GM08714 (cell line): ENCODE measurements around the gene ALKBH2.
"Not testable (repeated sequence)": the region's sequence is repeated elsewhere in the genome, so short reads cannot be mapped to it uniquely, and the experiment has no call there.

Experiments used
- H3K4me3 ChIP-seq: fragments of 200-500 bp; sonication (Bioruptor generic); 2 replicates; pipeline ENCODE4 v1.5.1; 2014; ENCODE audit warnings: mild to moderate bottlenecking, low read length, inconsistent platforms
- ZNF274 ChIP-seq: IDR thresholded peaks from 2 replicates; pipeline ENCODE4 v1.6.1; 2012; ENCODE audit warnings: mild to moderate bottlenecking, low read depth, low read length

The ALKBH2 gene

DNA sequence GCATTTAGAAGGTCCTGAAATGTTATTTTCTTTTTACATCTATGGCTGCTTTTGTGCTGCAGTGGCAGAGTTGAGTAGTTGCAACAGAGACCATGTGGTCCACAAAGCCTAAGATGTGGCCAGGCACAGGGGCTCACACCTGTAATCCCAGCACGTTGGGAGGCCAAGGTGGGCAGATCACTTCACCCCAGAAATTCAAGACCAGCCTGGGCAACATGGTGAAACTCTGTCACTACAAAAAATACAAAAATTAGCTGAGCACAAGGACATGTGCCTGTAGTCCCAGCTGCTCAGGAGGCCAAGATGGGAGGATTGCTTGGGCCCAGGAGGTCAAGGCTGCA lies 27.4 kb downstream of the ALKBH2 start:
- TF ChIP-seq ZNF274, result no peak
- H3K4me3 ChIP-seq, result no peak overlapping the region

DNA sequence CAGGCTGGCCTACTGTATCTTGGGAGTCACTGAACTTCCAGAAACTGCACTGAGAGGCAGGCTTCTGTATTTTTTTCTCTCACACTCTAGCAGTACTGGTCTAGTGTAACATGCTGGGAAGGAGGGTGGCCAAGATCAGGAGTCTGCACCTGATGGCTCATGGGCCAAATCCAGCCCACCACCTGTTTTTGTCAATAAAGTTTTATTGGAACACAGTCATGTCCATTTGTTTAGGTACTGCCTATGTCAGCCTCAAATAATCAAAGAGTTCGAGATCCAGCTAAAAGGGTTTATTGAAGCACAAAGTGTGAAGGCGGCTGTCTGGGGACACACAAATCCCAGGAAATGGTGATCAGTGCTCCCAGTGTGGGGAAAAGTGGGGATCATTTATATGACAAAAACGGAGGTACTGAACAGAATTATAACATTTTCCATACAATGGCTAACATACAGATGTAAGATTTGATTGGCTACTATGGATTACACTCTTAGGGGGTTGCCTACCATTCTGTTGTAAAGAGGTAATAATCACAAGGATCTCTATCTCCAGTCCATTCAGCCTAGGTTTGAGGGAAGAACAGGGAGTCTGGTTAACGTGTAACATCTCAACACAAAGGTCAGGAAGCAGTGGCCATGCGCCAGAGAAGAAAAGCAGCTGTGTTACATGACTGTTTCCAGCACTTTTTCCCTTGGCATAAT lies 28.0 kb downstream of the ALKBH2 start:
- H3K4me3 ChIP-seq, result no peak overlapping the region
- no peak for TF ChIP-seq ZNF274

- TF ChIP-seq ZNF274, result no peak
- no peak overlapping the region for H3K4me3 ChIP-seq
These were observed 29.1 kb downstream of the ALKBH2 start for GRCh38 chr12:109064143-109064542.

DNA sequence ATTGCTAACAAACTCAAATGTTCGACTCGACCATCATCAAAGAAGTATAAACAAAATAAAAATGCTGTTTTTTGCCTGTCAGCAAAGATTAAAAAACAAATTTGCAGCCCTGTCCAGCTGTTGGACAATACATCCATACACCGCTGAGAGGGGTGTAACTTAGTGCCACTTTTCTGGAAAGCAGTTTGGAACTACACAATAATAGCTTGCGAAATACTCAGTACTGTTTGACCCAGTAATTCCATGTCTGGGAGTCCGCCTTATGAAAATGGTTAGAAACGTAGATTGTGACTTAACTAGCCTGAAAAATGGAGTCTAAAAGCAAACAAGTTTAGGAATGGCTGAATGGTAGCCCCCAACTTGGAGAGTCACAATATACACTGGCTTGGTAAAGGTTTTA lies 34.5 kb downstream of the ALKBH2 start:
- no peak for TF ChIP-seq ZNF274
- H3K4me3 ChIP-seq, result no peak overlapping the region

DNA sequence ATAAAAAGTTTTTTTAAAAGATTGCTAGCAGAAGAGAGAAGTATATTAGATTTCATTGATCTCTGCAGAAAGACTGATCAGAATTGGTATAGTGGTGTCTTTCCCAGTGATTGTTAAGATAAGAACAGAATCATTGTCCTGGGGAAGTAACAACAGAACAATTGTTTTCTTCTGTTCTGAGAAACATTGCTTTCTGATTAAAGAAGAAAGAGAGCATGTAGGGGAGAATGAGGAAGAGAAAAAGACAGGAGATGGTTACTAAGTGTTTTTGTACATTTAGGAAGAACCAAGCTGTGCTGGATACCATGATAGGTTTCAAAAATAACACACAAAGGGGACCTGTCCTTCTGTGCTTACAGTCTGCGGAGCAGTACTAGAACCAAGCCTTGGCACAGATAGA lies 35.9 kb downstream of the ALKBH2 start:
- no peak overlapping the region for H3K4me3 ChIP-seq
- TF ChIP-seq ZNF274, result no peak

GRCh38 chr12:109056891-109057290 lies 36.4 kb downstream of the ALKBH2 start:
- no peak for TF ChIP-seq ZNF274
- no peak overlapping the region for H3K4me3 ChIP-seq

- TF ChIP-seq ZNF274, result no peak
- peak overlapping the region; percentile 69; the same call in 1 of the 2 replicates for H3K4me3 ChIP-seq
These were observed 38.8 kb downstream of the ALKBH2 start for GRCh38 chr12:109054520-109054919.

GRCh38 chr12:109054124-109054513 lies 39.2 kb downstream of the ALKBH2 start:
- peak overlapping the region; percentile 69 for H3K4me3 ChIP-seq

GRCh38 chr12:109053382-109054123 lies 39.7 kb downstream of the ALKBH2 start:
- no peak for TF ChIP-seq ZNF274
- H3K4me3 ChIP-seq, result peak overlapping the region; percentile 69

- peak within 1 kb of the TSS; percentile 69 for H3K4me3 ChIP-seq
- TF ChIP-seq ZNF274, result no peak
These were observed 40.6 kb downstream of the ALKBH2 start, which contains the start of gene USP30 for GRCh38 chr12:109052414-109053323. TSS of gene USP30 (plus strand) at chr12:109052576. CDS start at chr12:109052679, 103 bp downstream.

DNA sequence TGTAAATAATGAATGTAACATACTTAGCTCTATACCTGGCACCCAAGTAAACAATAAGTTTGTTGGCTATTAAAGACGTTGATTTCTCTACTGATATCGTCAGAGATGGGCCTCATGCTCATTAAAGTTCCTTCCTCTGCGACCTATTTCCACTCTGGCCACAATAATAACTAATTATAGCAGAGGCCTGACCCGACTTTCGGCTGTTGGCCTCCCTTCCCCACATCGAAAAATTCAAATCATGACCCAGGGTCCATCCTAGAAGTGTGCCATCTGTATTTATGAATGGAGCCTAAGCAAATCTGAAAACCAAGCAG lies 41.2 kb downstream of the ALKBH2 start:
- TF ChIP-seq ZNF274, result no peak
- H3K4me3 ChIP-seq, result peak overlapping the region; percentile 69; the same call in 1 of the 2 replicates

DNA sequence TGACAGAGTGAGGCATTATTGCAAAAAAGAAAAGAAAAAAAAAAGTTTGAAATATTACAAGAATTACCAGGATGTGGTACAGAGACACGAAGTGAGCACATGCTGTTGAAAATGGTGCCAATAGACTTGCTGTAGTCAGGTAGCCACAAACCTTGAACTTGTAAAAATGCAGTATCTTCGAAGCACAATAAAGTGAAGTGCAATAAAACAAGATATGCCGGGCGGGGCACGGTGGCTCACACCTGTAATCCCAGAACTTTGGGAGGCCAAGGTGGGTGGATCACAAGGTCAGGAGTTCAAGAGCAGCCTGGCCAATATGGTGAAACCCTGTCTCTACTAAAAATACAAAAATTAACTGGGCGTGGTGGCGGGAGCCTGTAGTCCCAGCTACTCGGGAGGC lies 43.5 kb downstream of the ALKBH2 start:
- H3K4me3 ChIP-seq, result not testable (repeated sequence)

GRCh38 chr12:109048706-109049105 lies 44.6 kb downstream of the ALKBH2 start:
- not testable (repeated sequence) for H3K4me3 ChIP-seq

- no peak overlapping the region for H3K4me3 ChIP-seq
- TF ChIP-seq ZNF274, result no peak
These were observed 46.0 kb downstream of the ALKBH2 start for GRCh38 chr12:109047081-109047805.
